PC-9 (cell line): ENCODE results near the gene SCNN1B.

ENCODE experiments used
- EZH2 ChIP-seq: fragments of 200-600 bp; sonication (generic); IDR thresholded peaks from 2 replicates; pipeline ENCODE4 v1.8.0; 2017; ENCODE audit warnings: antibody characterized with exemption, low read depth
- TF ChIP-seq, protein P1 (sequence below): fragments of 200-600 bp; sonication (generic); conservative IDR thresholded peaks from 2 replicates; pipeline ENCODE4 v1.6.1; 2017; ENCODE audit warnings: mixed run types, antibody characterized with exemption, mild to moderate bottlenecking, moderate library complexity

DNA sequence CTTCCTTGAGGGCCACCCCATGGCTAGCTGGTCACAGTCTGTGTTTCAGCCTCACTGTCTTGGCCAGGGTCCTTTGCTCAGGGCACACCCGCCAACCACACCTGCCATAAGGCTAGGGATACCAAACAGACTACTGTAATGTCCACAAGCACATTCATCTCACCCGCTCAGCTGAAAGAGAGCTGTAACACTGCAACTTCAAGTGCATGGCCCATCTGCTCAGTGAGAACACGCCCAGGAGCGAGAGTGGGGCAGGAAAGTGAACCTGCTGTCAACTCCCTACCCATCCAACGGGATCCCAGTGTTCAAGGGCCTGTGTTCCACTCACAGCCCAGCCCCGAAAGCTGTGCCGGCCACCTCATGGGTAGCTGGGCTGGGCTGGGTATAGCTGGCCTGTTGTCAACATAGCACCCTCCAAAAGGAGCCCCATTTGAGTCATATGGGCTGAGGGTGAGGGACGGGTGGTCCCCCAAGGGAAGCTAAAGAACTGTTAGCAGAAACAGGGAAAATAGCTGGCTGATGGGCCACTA lies 55.7 kb downstream of the SCNN1B start:
- TF ChIP-seq, protein P1, sequence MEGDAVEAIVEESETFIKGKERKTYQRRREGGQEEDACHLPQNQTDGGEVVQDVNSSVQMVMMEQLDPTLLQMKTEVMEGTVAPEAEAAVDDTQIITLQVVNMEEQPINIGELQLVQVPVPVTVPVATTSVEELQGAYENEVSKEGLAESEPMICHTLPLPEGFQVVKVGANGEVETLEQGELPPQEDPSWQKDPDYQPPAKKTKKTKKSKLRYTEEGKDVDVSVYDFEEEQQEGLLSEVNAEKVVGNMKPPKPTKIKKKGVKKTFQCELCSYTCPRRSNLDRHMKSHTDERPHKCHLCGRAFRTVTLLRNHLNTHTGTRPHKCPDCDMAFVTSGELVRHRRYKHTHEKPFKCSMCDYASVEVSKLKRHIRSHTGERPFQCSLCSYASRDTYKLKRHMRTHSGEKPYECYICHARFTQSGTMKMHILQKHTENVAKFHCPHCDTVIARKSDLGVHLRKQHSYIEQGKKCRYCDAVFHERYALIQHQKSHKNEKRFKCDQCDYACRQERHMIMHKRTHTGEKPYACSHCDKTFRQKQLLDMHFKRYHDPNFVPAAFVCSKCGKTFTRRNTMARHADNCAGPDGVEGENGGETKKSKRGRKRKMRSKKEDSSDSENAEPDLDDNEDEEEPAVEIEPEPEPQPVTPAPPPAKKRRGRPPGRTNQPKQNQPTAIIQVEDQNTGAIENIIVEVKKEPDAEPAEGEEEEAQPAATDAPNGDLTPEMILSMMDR: no peak
- TF ChIP-seq EZH2: no peak
